Measurements from ENCODE around the gene FAM98C.

The FAM98C gene

DNA sequence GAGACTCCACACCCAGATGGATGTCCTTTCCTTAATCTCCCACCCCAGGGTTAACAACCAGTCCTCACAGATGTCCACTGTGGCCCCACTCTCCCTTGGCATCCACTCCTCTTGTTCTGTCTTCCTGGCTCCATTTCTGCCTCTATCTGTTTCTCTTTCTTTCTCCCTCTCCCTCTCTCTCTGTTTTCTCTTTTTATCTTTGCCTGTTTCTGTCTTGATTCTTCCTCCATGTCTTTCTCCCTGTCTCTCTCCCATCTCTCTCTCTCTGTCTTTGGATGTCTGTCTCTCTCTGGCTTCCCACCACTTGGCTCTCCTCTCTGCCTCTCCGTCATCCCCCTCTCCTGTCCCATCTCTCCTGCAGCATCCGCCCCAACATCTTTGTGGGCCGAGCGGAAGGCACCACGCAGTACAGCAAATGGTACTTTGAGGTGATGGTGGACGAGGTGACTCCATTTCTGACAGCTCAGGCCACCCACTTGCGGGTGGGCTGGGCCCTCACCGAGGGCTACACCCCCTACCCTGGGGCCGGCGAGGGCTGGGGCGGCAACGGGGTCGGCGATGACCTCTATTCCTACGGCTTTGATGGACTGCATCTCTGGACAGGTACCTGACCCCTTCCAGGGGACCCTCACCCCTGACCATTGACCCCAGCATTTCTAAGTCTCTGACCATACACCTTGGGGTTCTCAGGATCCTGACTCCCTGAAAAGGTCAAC, 55.0 kb downstream of the FAM98C start:
- DNase-seq (ENCODE audit: low read depth), result no peak
